Mesenchymal stem cell (in vitro differentiated cells and primary cell): ENCODE results near the gene BRSK2.
A peak's percentile ranks its signal among the peaks of the same experiment; 100 is the strongest.
"Not testable (repeated sequence)": the region's sequence is repeated elsewhere in the genome, so short reads cannot be mapped to it uniquely, and the experiment has no call there.

Source experiments
- DNase-seq: peaks from one replicate; pipeline ENCODE4 v3.0.0-alpha.2; 2013
- H2AFZ ChIP-seq: one replicate; pipeline ENCODE4 v1.6.1; 2013; ENCODE audit warnings: low read depth, mild to moderate bottlenecking, control low read depth, inconsistent platforms, low read length, moderate library complexity
- H2AK5ac ChIP-seq: 2 replicates; pipeline ENCODE4 v1.6.1; 2013; ENCODE audit warnings: low read length, moderate library complexity, mild to moderate bottlenecking, inconsistent platforms; ENCODE audit not compliant: severe bottlenecking
- H2BK120ac ChIP-seq: one replicate; pipeline ENCODE4 v1.6.1; 2013; ENCODE audit warnings: low read depth, mild to moderate bottlenecking, inconsistent platforms, low read length, moderate library complexity
- H2BK12ac ChIP-seq, 2 experiments: one replicate each; pipeline ENCODE4 v1.6.1; 2013; ENCODE audit warnings: inconsistent platforms in 2 of 2, low read length in 2 of 2, mild to moderate bottlenecking in 2 of 2, moderate library complexity in 2 of 2, control low read depth in 1 of 2
- H2BK15ac ChIP-seq: one replicate; pipeline ENCODE4 v1.6.1; 2013; ENCODE audit warnings: mild to moderate bottlenecking, low read depth, inconsistent platforms; ENCODE audit not compliant: poor library complexity, severe bottlenecking
- H2BK5ac ChIP-seq: 2 replicates; pipeline ENCODE4 v1.6.1; 2013; ENCODE audit warnings: low read depth, mild to moderate bottlenecking, low read length, control low read depth, inconsistent platforms; ENCODE audit not compliant: poor library complexity, severe bottlenecking
- H3K14ac ChIP-seq, 2 experiments: one replicate each; pipeline ENCODE4 v1.6.1; 2013; ENCODE audit warnings: inconsistent platforms in 2 of 2, low read length in 2 of 2, control low read depth in 1 of 2, mild to moderate bottlenecking in 1 of 2, moderate library complexity in 1 of 2
- H3K18ac ChIP-seq, 2 experiments: one replicate each; pipeline ENCODE4 v1.6.1; 2013; ENCODE audit warnings: inconsistent platforms in 2 of 2, low read length in 2 of 2, control low read depth in 1 of 2, low read depth in 1 of 2, mild to moderate bottlenecking in 1 of 2
- H3K23ac ChIP-seq, 2 experiments: one replicate each; pipeline ENCODE4 v1.6.1; 2013; ENCODE audit warnings: inconsistent platforms in 2 of 2, low read length in 2 of 2, mild to moderate bottlenecking in 2 of 2, moderate library complexity in 2 of 2, control low read depth in 1 of 2
- H3K27ac ChIP-seq: 2 replicates; pipeline ENCODE4 v1.5.1; 2013; ENCODE audit warnings: mild to moderate bottlenecking, moderate library complexity, low read length, control low read depth, inconsistent platforms; ENCODE audit not compliant: poor library complexity, severe bottlenecking
- H3K27me3 ChIP-seq, 2 experiments: 2 replicates each; pipeline versions ENCODE4 v1.6.1 to v1.7.0; 2013; ENCODE audit warnings: low read length in 2 of 2, mild to moderate bottlenecking in 2 of 2, moderate library complexity in 2 of 2, control low read depth in 1 of 2, inconsistent platforms in 1 of 2; ENCODE audit not compliant: control insufficient read depth in 1 of 2, insufficient read depth in 1 of 2
- H3K36me3 ChIP-seq, 2 experiments: 2 replicates each; pipeline versions ENCODE4 v1.6.1 to v1.7.0; 2013; ENCODE audit warnings: low read length in 2 of 2, control low read depth in 1 of 2, inconsistent platforms in 1 of 2, low read depth in 1 of 2, mild to moderate bottlenecking in 1 of 2; ENCODE audit not compliant: insufficient read depth in 2 of 2, control insufficient read depth in 1 of 2
- H3K4ac ChIP-seq, 2 experiments: one replicate each; pipeline ENCODE4 v1.6.1; 2013; ENCODE audit warnings: inconsistent platforms in 2 of 2, low read length in 2 of 2, mild to moderate bottlenecking in 2 of 2, moderate library complexity in 2 of 2, control low read depth in 1 of 2, low read depth in 1 of 2
- H3K4me1 ChIP-seq: 2 replicates; pipeline ENCODE4 v1.6.1; 2013; ENCODE audit warnings: low read depth, low read length, control low read depth; ENCODE audit not compliant: control insufficient read depth, insufficient read depth
- H3K4me2 ChIP-seq: 2 replicates; pipeline ENCODE4 v1.6.1; 2013; ENCODE audit warnings: low read length, mild to moderate bottlenecking, inconsistent platforms; ENCODE audit not compliant: poor library complexity, severe bottlenecking
- H3K4me3 ChIP-seq, 2 experiments: 2 replicates each; pipeline versions ENCODE4 v1.5.1 to v1.7.0; 2013; ENCODE audit warnings: low read length in 2 of 2, mild to moderate bottlenecking in 2 of 2, control low read depth in 1 of 2, low read depth in 1 of 2; ENCODE audit not compliant: insufficient read depth in 1 of 2
- H3K79me1 ChIP-seq: replicated peaks from 2 replicates; pipeline ENCODE4 v1.6.1; 2013; ENCODE audit warnings: mild to moderate bottlenecking, control low read depth, low read length, inconsistent platforms; ENCODE audit not compliant: poor library complexity, severe bottlenecking
- H3K9ac ChIP-seq: 2 replicates; pipeline ENCODE4 v1.7.0; 2013; ENCODE audit warnings: mild to moderate bottlenecking, low read length, moderate library complexity
- H3K9me3 ChIP-seq: 2 replicates; pipeline ENCODE4 v1.7.0; 2013; ENCODE audit warnings: mild to moderate bottlenecking, low read length; ENCODE audit not compliant: control insufficient read depth
- H4K8ac ChIP-seq: one replicate; pipeline ENCODE4 v1.6.1; 2013; ENCODE audit warnings: inconsistent platforms, mild to moderate bottlenecking, low read length, moderate library complexity
- H4K91ac ChIP-seq: one replicate; pipeline ENCODE4 v1.6.1; 2013; ENCODE audit warnings: mild to moderate bottlenecking, low read length, inconsistent platforms
- WGBS: methylation state at CpG from one replicate; pipeline ENCODE4 v1.1.7; 2013; ENCODE audit warnings: mixed read lengths; 5-methylcytosine and 5-hydroxymethylcytosine counted together

Gene BRSK2

GRCh38 chr11:1508491-1508891 is 118.8 kb downstream of the BRSK2 start:
- no peak overlapping the region for H3K4me3 ChIP-seq
- 82% methylated on average over 15 of the region's 15 CpGs for WGBS
- peaks cover 9% of the 10 kb centered on the region for H3K4me1 ChIP-seq

GRCh38 chr11:1508986-1509385 is 119.3 kb downstream of the BRSK2 start:
- WGBS = 92% methylated on average over 10 of the region's 10 CpGs
- no peak overlapping the region for H2BK5ac ChIP-seq
- peaks cover 47% of the 10 kb centered on the region for H3K79me1 ChIP-seq
- H3K36me3 ChIP-seq = peaks cover 0 to 8% of the 10 kb centered on the region in 2 experiments
- H4K8ac ChIP-seq = no peak overlapping the region
- H2BK120ac ChIP-seq = no peak overlapping the region
- no peak overlapping the region for H2AK5ac ChIP-seq
- no peak overlapping the region for H4K91ac ChIP-seq
- no peak overlapping the region for H2BK15ac ChIP-seq
- H3K4ac ChIP-seq = no peak overlapping the region
- H3K23ac ChIP-seq = peak overlapping the region in 1 of 2 experiments; percentile 44
- H2BK12ac ChIP-seq = no peak overlapping the region
- H3K4me2 ChIP-seq = no peak overlapping the region
- H3K14ac ChIP-seq = peak overlapping the region in 1 of 2 experiments; percentile 12
- no peak overlapping the region for H3K27ac ChIP-seq
- peaks cover 9% of the 10 kb centered on the region for H3K4me1 ChIP-seq
- no peak overlapping the region for H3K9ac ChIP-seq
- H2AFZ ChIP-seq = no peak overlapping the region
- peak overlapping the region in 1 of 2 experiments; percentile 38 for H3K18ac ChIP-seq
- no peaks in the 10 kb centered on the region for H3K9me3 ChIP-seq
- no peak for DNase-seq
- H3K4me3 ChIP-seq = no peak overlapping the region
- H3K27me3 ChIP-seq = no peaks in the 10 kb centered on the region

More at GRCh38 chr11:1508491-1508891, 118.8 kb downstream of the BRSK2 start:
- no peak overlapping the region for H2BK15ac ChIP-seq
- H2AK5ac ChIP-seq = no peak overlapping the region
- H3K14ac ChIP-seq = no peak overlapping the region
- H3K36me3 ChIP-seq = peaks cover 0 to 13% of the 10 kb centered on the region in 2 experiments
- no peak for DNase-seq
- H3K9me3 ChIP-seq = no peaks in the 10 kb centered on the region
- H2BK120ac ChIP-seq = no peak overlapping the region
- no peak overlapping the region for H3K9ac ChIP-seq
- H2AFZ ChIP-seq = no peak overlapping the region
- no peak overlapping the region for H2BK5ac ChIP-seq
- H3K4ac ChIP-seq = no peak overlapping the region
- no peak overlapping the region for H4K8ac ChIP-seq
- no peaks in the 10 kb centered on the region for H3K27me3 ChIP-seq
- no peak overlapping the region for H3K4me2 ChIP-seq
- no peak overlapping the region for H3K27ac ChIP-seq
- peaks cover 48% of the 10 kb centered on the region for H3K79me1 ChIP-seq
- peak overlapping the region; percentile 22 for H4K91ac ChIP-seq
- no peak overlapping the region for H3K23ac ChIP-seq
- no peak overlapping the region for H3K18ac ChIP-seq
- H2BK12ac ChIP-seq = no peak overlapping the region

GRCh38 chr11:1509626-1510255 is 120.0 kb downstream of the BRSK2 start:
- Histone ChIP-seq H3K9me3 (no peaks in the 10 kb centered on the region), H3K9ac (no peak overlapping the region), H2BK12ac (no peak overlapping the region), H3K36me3 (peaks cover 0 to 5% of the 10 kb centered on the region in 2 experiments), H3K14ac (no peak overlapping the region), H2AK5ac (no peak overlapping the region), H2AFZ (no peak overlapping the region), H3K4me2 (no peak overlapping the region), H2BK15ac (no peak overlapping the region), H3K18ac (no peak overlapping the region), H3K4ac (no peak overlapping the region), H2BK120ac (no peak overlapping the region), H3K4me3 (no peak overlapping the region), H3K23ac (no peak overlapping the region), H2BK5ac (no peak overlapping the region), H3K27me3 (no peaks in the 10 kb centered on the region), H3K4me1 (peaks cover 12% of the 10 kb centered on the region), H4K91ac (no peak overlapping the region), H4K8ac (no peak overlapping the region), H3K79me1 (peaks cover 51% of the 10 kb centered on the region), H3K27ac (no peak overlapping the region)
- no peak for DNase-seq
- 90% methylated on average over 12 of the region's 20 CpGs for WGBS

GRCh38 chr11:1510351-1510750 is 120.6 kb downstream of the BRSK2 start:
- not testable (repeated sequence) for H3K14ac ChIP-seq, H3K27ac ChIP-seq, H2BK12ac ChIP-seq, H4K8ac ChIP-seq, H2BK5ac ChIP-seq, H3K4me3 ChIP-seq, H2AFZ ChIP-seq, H2BK15ac ChIP-seq, H3K23ac ChIP-seq, H2BK120ac ChIP-seq, H3K9me3 ChIP-seq, H3K9ac ChIP-seq, H3K27me3 ChIP-seq, DNase-seq, H4K91ac ChIP-seq, H3K4me2 ChIP-seq, H2AK5ac ChIP-seq, H3K18ac ChIP-seq, H3K36me3 ChIP-seq, H3K4ac ChIP-seq
- Histone ChIP-seq H3K79me1 (peaks cover 54% of the 10 kb centered on the region), H3K4me1 (peaks cover 18% of the 10 kb centered on the region)
- 70% methylated on average over 6 of the region's 18 CpGs for WGBS
